ENCODE results near the gene LASP1NB.
"Not testable (repeated sequence)": the region's sequence is repeated elsewhere in the genome, so short reads cannot be mapped to it uniquely, and the experiment has no call there.

The LASP1NB gene

GRCh38 chr17:38896346-38896954 is 29.0 kb upstream of the LASP1NB start:
- DNase-seq (ENCODE audit: low read depth in 4 of 4, low spot score in 2 of 4) = no peak

- DNase-seq (ENCODE audit: low read depth in 4 of 4, low spot score in 2 of 4) = no peak
These were observed 28.2 kb upstream of the LASP1NB start for GRCh38 chr17:38897176-38897575.

GRCh38 chr17:38897671-38898290 is 27.6 kb upstream of the LASP1NB start:
- no peak for DNase-seq (ENCODE audit: low read depth in 4 of 4, low spot score in 2 of 4)

- no peak for DNase-seq (ENCODE audit: low read depth in 4 of 4, low spot score in 2 of 4)
These were observed 27.1 kb upstream of the LASP1NB start for GRCh38 chr17:38898291-38898679.

- no peak for DNase-seq (ENCODE audit: low read depth in 4 of 4, low spot score in 2 of 4)
These were observed 26.5 kb upstream of the LASP1NB start for GRCh38 chr17:38898812-38899348.

- DNase-seq (ENCODE audit: low read depth in 4 of 4, low spot score in 2 of 4) = no peak
These were observed 26.0 kb upstream of the LASP1NB start for GRCh38 chr17:38899421-38899820.

GRCh38 chr17:38900978-38901656 is 24.3 kb upstream of the LASP1NB start:
- DNase-seq (ENCODE audit: low read depth in 4 of 4, low spot score in 2 of 4) = no peak

GRCh38 chr17:38903404-38903803 is 22.0 kb upstream of the LASP1NB start:
- DNase-seq (ENCODE audit: low read depth in 4 of 4, low spot score in 2 of 4) = no peak

GRCh38 chr17:38904892-38905291 is 20.5 kb upstream of the LASP1NB start:
- no peak for DNase-seq (ENCODE audit: low read depth in 4 of 4, low spot score in 2 of 4)

- DNase-seq (ENCODE audit: low read depth in 4 of 4, low spot score in 2 of 4) = no peak
These were observed 20.0 kb upstream of the LASP1NB start for GRCh38 chr17:38905375-38905774.

- no peak for DNase-seq (ENCODE audit: low read depth in 4 of 4, low spot score in 2 of 4)
These were observed 18.8 kb upstream of the LASP1NB start for GRCh38 chr17:38906460-38907228.

GRCh38 chr17:38907930-38908675 is 17.3 kb upstream of the LASP1NB start:
- no peak for DNase-seq (ENCODE audit: low read depth in 4 of 4, low spot score in 2 of 4)

- DNase-seq (ENCODE audit: low read depth in 4 of 4, low spot score in 2 of 4) = no peak
These were observed 16.7 kb upstream of the LASP1NB start for GRCh38 chr17:38908676-38909181.

GRCh38 chr17:38910325-38910724 is 15.1 kb upstream of the LASP1NB start:
- DNase-seq (ENCODE audit: low read depth in 4 of 4, low spot score in 2 of 4) = no peak

- no peak for DNase-seq (ENCODE audit: low read depth in 4 of 4, low spot score in 2 of 4)
These were observed 14.2 kb upstream of the LASP1NB start for GRCh38 chr17:38911081-38911730.

- DNase-seq (ENCODE audit: low read depth in 4 of 4, low spot score in 2 of 4) = not testable (repeated sequence)
These were observed 13.7 kb upstream of the LASP1NB start for GRCh38 chr17:38911731-38912081.

- no peak for DNase-seq (ENCODE audit: low read depth in 4 of 4, low spot score in 2 of 4)
These were observed 13.1 kb upstream of the LASP1NB start for GRCh38 chr17:38912221-38912813.

- no peak for DNase-seq (ENCODE audit: low read depth in 4 of 4, low spot score in 2 of 4)
These were observed 10.4 kb upstream of the LASP1NB start for GRCh38 chr17:38914741-38915638.

Measured in left renal cortex interstitium (tissue), 4 donors.